Measurements from ENCODE around the gene SLC25A39.

SLC25A39 gene

DNA sequence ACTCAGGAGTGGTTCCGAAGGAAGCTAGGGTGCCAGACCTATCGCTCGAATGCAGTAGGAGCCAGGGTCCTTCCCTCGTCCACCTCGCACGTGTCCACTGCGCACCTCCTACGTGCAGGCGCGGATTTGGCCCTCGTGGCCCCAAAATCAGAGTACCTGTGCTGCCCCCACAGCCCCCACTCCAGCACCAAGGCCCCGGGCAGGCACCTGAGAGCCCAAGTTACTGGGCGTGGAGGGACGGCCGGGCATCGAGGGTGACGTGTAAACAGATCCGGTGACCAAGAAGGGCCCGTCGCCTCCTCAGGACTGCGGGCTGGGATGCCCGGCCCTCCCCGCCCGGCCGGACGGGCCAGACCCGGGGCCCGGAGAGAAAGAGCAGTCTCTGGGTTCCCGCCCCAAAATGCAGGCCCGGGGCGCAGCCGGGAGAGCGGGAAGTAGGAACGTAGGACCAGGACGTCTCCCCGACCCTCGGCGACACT, 492 bp downstream of the SLC25A39 start:
- Histone ChIP-seq H3K9me3 (ENCODE audit: control insufficient read depth, low read length) (no peaks in the 10 kb centered on the region), H3K9ac (peak overlapping the region; percentile 38), H3K4me2 (ENCODE audit: low read length) (peak overlapping the region; percentile 92), H3K27me3 (ENCODE audit: control insufficient read depth, insufficient read depth, low read length) (no peaks in the 10 kb centered on the region), H3K36me3 (ENCODE audit: control insufficient read depth, insufficient read depth, low read length) (no peaks in the 10 kb centered on the region), H2AFZ (peak overlapping the region; percentile 78), H3K4me1 (peaks cover 9% of the 10 kb centered on the region), H3K27ac (peak overlapping the region; percentile 90), H3K4me3 (ENCODE audit: low read depth, low read length) (peak overlapping the region; percentile 96), H3K79me2 (peaks cover 9% of the 10 kb centered on the region)
- TF ChIP-seq CTCF (IDR thresholded peaks at IDR 0.05): no peak

GRCh38 chr17:44323359-44324091, 1.1 kb downstream of the SLC25A39 start:
- H3K9ac ChIP-seq: peak overlapping the region; percentile 38
- H3K27ac ChIP-seq: peak overlapping the region; percentile 90

DNA sequence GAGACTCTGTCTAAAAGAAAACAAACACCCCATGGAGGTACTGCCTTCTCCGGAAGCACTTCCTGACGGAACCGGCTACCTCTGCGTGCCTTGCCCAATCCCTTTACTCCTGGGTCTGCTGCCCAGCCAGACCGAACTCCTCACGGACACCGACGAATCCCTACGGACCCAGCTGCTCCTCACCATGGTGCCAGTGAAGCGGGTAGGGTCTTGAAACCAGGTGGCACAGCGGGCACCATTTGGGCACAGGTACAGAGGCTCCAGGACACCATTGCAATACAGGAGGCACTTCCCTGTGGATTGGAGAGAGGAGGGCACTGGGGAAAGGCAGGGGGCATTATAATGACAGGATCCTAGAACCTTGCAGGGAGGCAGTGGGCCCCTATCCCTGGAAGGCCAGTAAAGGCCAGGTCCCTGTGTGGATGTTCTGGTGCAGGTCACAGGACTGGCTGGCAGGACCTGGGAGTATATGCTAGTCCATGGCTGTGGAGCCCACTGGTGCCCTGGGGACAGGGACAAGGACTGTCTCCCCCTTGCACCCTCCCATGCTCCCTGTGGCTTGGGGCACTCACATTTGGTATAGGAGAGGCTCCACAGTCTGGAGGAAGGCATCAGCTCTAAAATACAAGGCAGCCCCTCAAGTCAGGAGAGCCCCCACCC, 2.3 kb downstream of the SLC25A39 start:
- H3K4me1 ChIP-seq: peaks cover 9% of the 10 kb centered on the region
- no peak overlapping the region for H2AFZ ChIP-seq
- H3K79me2 ChIP-seq: peaks cover 9% of the 10 kb centered on the region
- no peaks in the 10 kb centered on the region for H3K27me3 ChIP-seq (ENCODE audit: control insufficient read depth, insufficient read depth, low read length)
- H3K27ac ChIP-seq: no peak overlapping the region
- H3K9me3 ChIP-seq (ENCODE audit: control insufficient read depth, low read length): no peaks in the 10 kb centered on the region
- no peak overlapping the region for H3K4me2 ChIP-seq (ENCODE audit: low read length)
- no peak overlapping the region for H3K9ac ChIP-seq
- no peak for TF ChIP-seq CTCF (IDR thresholded peaks at IDR 0.05)
- no peak overlapping the region for H3K4me3 ChIP-seq (ENCODE audit: low read depth, low read length)
- H3K36me3 ChIP-seq (ENCODE audit: control insufficient read depth, insufficient read depth, low read length): no peaks in the 10 kb centered on the region

More at GRCh38 chr17:44323359-44324091, 1.1 kb downstream of the SLC25A39 start:
- Histone ChIP-seq H3K4me3 (ENCODE audit: low read depth, low read length) (peak overlapping the region; percentile 96), H2AFZ (peak overlapping the region; percentile 78), H3K79me2 (peaks cover 9% of the 10 kb centered on the region), H3K4me1 (peaks cover 9% of the 10 kb centered on the region), H3K4me2 (ENCODE audit: low read length) (peak overlapping the region; percentile 92), H3K27me3 (ENCODE audit: control insufficient read depth, insufficient read depth, low read length) (no peaks in the 10 kb centered on the region), H3K36me3 (ENCODE audit: control insufficient read depth, insufficient read depth, low read length) (no peaks in the 10 kb centered on the region), H3K9me3 (ENCODE audit: control insufficient read depth, low read length) (no peaks in the 10 kb centered on the region)
- no peak for TF ChIP-seq CTCF (IDR thresholded peaks at IDR 0.05)

GRCh38 chr17:44321246-44322120, 3.1 kb downstream of the SLC25A39 start:
- no peak overlapping the region for H3K9ac ChIP-seq
- TF ChIP-seq CTCF (IDR thresholded peaks at IDR 0.05): no peak
- peaks cover 9% of the 10 kb centered on the region for H3K79me2 ChIP-seq
- H3K27ac ChIP-seq: no peak overlapping the region
- no peaks in the 10 kb centered on the region for H3K36me3 ChIP-seq (ENCODE audit: control insufficient read depth, insufficient read depth, low read length)
- H3K9me3 ChIP-seq (ENCODE audit: control insufficient read depth, low read length): no peaks in the 10 kb centered on the region
- no peaks in the 10 kb centered on the region for H3K27me3 ChIP-seq (ENCODE audit: control insufficient read depth, insufficient read depth, low read length)
- H3K4me2 ChIP-seq (ENCODE audit: low read length): no peak overlapping the region
- H3K4me3 ChIP-seq (ENCODE audit: low read depth, low read length): no peak overlapping the region
- no peak overlapping the region for H2AFZ ChIP-seq
- peaks cover 9% of the 10 kb centered on the region for H3K4me1 ChIP-seq

All from parathyroid adenoma (tissue), 2 donors.